ENCODE measurements around the gene PROZ.

DNA sequence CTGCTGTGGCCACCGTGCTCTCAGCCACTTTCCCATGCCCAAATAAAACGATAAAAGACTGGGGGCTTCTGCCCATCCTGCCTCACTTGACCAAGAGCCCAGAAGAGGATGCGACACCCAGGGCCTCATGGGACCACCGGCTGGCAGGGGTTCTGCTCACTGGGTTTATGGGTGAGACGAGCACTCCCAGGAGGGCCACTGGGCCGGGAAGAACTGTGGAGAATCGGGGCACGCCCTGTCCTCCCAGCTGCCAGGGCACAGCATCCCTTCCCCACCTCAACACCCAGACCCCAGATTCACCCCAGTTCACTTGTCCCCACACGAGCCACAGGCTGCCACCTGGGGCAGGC is 40.6 kb upstream of the PROZ start:
- TF ChIP-seq, protein P1, sequence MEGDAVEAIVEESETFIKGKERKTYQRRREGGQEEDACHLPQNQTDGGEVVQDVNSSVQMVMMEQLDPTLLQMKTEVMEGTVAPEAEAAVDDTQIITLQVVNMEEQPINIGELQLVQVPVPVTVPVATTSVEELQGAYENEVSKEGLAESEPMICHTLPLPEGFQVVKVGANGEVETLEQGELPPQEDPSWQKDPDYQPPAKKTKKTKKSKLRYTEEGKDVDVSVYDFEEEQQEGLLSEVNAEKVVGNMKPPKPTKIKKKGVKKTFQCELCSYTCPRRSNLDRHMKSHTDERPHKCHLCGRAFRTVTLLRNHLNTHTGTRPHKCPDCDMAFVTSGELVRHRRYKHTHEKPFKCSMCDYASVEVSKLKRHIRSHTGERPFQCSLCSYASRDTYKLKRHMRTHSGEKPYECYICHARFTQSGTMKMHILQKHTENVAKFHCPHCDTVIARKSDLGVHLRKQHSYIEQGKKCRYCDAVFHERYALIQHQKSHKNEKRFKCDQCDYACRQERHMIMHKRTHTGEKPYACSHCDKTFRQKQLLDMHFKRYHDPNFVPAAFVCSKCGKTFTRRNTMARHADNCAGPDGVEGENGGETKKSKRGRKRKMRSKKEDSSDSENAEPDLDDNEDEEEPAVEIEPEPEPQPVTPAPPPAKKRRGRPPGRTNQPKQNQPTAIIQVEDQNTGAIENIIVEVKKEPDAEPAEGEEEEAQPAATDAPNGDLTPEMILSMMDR (IDR thresholded peaks at IDR 0.05), result no peak
- no peak for TF ChIP-seq EZH2 (IDR thresholded peaks at IDR 0.05; ENCODE audit: borderline replicate concordance, insufficient read depth, low read depth, low read length, poor library complexity, severe bottlenecking)
